Astrocyte of the hippocampus (primary cell): ENCODE results near the gene LIN37.

Experiments
- DNase-seq: peaks from one replicate; pipeline ENCODE4 v3.0.0; 2011; ENCODE audit warnings: low read depth, low spot score

The LIN37 gene

DNA sequence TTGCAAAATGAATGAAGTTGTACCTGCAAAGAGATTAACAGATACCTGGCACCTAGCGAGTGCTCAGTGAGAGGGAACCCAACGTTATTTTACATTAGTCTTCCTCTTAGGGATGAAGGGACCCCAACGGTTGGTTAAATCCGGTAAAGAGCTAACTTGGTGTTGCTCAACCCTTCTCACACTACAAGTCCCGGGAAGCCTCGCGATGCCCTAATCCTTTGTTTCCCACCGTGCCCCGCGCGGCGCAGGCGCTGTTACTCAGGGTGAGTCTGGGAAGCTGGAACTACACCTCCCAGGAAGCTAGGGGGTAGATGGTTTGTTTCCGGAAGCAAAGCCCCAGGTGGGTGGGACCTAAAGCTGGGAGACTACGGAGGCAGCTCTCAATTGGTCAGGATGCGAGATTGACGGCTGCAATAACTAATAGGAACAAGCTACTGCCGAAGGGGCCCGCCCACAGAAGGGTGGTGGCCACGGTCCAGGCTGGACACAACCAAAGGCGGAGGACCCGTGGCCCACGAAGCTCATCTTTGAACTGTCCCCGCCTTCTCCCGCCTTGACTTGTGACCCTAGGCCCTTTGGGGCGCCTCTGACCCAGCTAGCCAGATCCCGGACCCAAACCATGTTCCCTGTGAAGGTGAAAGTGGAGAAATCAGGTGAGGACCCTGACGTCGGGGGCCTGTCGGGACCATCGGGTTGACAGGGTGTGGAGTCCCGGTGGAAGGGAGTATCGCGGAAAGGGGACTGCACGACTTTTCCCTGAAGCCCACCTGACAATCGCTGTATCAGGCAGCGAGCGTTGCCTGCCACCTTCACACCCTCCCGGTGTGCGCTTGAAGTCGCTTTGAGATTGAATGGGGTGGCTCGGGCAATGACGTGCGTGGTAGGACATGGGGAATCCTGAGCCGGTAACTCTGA is at the start of gene LIN37:
Gene LIN37, plus strand, starts transcription at position 471 of the 915 bp plus-strand sequence. Its CDS starts 149 bp downstream, at position 620.
- DNase-seq, result peak; percentile 100

GRCh38 chr19:35702223-35703012 is 46.0 kb upstream of the LIN37 start:
- DNase-seq, result peak; percentile 99

DNA sequence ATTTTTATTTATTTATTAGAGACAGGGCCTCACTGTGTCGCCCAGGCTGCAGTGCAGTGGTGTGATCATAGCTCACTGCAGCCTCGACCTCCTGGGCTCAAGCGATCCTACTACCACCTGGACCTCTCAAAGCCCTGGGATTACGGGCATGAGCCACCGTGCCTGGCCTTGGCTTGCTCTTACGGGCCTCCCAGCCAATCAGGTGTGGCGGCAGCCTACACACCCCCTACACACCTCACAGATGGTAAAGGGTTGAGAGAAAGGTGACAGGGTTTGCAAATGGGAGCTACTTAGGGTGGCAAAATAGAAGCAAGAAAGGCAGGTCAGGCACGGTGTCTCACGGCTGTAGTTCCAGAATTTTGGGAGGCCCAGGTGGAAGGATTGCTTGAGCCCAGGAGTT is 45.0 kb upstream of the LIN37 start:
- no peak for DNase-seq

DNA sequence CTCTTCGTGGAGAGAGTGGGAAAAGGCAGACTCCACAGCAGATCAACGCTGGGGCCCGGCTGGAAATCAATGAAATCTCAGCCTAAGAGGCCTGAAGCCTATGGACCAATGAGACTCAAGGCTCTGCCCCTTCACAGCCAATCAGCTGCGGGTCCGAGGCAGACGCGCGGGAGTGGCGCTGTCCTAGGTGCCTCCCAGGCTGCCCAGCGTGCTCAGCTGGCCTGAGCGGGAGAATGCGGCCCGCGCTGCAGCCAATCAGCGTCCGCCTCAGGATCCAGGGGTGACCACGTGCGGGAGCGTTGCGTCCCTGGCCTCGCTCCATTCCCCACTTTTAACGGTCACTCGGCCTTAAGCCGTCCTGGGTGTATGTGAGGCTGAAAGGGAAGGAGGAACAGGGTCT is 44.2 kb upstream of the LIN37 start, which contains the start of gene ZBTB32:
Gene ZBTB32, plus strand, starts transcription at position 341 of the 400 bp plus-strand sequence. CDS start 10,069 bp downstream, outside the sequence.
- peak; percentile 69 for DNase-seq

- no peak for DNase-seq
These were observed 40.0 kb upstream of the LIN37 start for GRCh38 chr19:35708391-35708790.

GRCh38 chr19:35710784-35711723 is 37.3 kb upstream of the LIN37 start:
- no peak for DNase-seq

GRCh38 chr19:35712567-35713505 is 35.5 kb upstream of the LIN37 start:
- no peak for DNase-seq

DNA sequence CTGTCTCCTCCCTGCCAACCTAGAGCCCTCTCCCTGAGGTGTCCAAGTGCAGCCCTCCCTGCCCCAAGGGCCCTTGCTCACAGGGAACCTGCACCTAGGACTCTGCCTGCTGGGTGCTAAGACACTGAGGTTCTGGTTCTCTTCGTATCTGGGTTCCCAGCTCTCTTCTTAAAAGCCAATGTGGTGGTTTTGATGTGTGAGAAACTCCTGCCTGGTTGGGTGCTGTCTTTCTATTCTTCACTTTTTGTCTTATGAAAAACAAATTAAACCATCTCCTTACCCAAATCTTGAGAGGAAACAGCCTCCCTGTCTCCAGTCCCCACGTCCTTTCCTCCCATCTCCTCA is 34.9 kb upstream of the LIN37 start:
- no peak for DNase-seq

DNA sequence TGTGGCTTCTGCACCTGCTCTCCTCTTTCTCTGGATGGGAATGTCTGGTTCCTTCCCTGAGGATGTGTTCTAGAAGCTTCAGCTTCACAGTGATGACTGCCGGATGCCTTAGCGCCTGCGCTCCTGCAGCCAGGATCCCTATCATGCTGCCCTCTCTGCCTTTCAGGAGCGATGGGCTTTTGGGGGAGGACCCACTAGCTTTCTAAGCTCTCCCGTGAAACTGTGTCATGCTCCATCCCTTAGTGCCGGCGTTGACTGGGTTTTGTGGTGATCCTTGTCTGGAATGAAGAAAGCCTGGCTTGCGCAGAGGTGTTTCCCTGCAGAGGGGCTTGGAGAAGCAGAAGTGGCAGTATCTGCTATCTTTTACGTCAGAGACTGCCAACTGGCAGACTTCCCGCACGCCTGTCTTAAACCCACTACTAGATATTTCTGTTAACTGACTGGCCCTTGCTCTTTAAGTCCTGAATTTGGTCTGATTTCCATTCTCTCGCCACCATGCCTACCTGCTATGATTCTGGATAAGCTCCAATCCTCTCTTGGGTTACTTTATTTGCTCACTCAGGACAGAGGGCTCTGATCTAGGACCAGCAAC is 34.4 kb upstream of the LIN37 start:
- DNase-seq, result no peak

DNA sequence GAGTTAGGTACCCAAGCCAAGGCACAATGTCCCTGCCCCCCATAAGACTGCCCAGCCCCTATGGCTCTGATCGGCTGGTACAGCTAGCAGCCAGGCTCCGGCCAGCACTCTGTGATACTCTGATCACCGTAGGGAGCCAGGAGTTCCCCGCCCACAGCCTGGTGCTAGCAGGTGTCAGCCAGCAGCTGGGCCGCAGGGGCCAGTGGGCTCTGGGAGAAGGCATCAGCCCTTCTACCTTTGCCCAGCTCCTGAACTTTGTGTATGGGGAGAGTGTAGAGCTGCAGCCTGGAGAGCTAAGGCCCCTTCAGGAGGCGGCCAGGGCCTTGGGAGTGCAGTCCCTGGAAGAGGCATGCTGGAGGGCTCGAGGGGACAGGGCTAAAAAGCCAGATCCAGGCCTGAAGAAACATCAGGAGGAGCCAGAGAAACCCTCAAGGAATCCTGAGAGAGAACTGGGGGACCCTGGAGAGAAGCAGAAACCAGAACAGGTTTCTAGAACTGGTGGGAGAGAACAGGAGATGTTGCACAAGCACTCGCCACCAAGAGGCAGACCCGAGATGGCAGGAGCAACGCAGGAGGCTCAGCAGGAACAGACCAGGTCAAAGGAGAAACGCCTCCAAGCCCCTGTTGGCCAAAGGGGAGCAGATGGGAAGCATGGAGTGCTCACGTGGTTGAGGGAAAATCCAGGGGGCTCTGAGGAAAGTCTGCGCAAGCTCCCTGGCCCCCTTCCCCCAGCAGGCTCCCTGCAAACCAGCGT is 33.6 kb upstream of the LIN37 start:
- DNase-seq, result no peak

GRCh38 chr19:35715355-35715809 is 33.0 kb upstream of the LIN37 start:
- no peak for DNase-seq

GRCh38 chr19:35715981-35716800 is 32.2 kb upstream of the LIN37 start:
- peak; percentile 77 for DNase-seq

DNA sequence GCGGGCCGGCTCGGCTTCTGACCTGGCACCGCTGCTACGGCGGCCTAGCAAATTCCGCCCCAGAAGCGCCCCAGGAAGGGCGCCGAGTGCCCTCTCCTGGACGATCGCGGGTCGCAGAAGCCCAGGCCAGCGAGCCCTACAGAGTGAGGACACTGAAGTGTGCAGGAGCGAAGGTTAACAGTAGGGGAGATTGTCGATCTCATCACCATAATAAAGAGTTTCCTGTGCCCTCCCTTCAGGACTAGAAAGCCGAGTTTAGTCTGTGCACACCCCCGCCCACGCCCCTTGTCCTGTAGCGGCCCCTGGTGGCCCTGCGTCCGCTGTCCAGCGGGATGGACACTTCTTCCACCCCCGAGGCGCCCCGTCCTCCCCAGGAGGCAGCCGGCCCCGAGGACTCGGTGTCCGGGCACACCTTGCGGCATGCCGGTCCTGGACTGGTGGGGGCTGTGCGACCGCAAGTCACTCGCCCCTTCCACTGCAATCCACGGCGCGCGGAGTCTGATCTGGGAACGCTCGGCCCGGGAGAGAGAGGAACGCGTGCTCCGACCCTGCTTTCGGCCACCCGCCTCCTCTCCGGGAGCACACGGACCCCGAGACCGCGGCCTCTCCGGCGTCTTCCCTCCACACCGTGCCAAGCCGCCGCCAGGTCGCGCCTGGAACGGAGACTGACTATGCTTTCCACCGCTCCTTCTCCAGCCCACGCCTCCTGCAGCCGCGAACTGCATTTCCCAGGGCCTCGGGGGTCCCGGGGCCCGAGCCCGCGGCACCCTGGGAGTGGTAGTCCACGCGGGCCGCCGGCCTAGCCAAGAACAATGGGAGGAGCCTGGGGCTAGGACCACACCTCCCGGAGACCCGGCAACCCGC is 31.3 kb upstream of the LIN37 start:
- DNase-seq, result peak; percentile 92

GRCh38 chr19:35717665-35718344 is 30.6 kb upstream of the LIN37 start, which contains the start of gene KMT2B:
TSS of gene KMT2B (plus strand) at chr19:35718003. CDS start at chr19:35718019, 16 bp downstream.
- peak; percentile 98 for DNase-seq

DNA sequence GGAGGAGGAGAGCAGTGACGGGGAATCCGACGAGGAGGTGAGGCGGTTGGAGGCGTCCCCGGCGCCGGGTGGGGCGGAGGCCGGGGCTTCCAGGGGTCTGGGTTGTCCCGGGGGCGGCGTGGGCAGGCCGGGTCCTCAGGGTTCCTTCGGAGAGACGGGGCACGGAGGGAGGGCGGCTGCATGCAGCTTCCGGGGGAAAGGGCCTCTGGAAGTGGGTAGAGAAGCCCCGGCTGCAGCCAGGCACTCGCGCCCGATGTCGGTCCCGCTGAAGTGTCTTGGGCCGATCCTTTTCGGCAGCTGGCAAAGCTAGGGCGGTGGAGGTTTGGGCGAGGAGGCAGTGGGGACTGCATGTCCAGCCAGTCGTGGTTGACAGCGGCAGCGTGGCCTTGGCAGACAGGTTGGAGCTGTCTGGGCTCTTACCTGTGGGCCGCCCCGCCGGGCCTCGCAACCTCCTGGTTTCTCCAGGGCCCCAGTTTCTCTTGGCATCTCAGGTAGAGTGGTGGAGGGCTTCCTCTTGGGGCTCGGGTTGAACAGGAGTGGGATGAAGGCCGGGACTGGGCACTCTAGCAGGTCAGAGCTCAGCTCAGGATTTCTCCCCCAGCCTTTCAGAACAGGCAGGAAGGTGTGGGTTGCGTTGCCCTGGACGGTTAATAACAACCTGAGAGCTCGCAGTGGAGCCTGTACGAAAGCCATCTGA is 29.9 kb upstream of the LIN37 start:
- peak; percentile 51 for DNase-seq
